ENCODE measurements around the gene PTOV1.

DNA sequence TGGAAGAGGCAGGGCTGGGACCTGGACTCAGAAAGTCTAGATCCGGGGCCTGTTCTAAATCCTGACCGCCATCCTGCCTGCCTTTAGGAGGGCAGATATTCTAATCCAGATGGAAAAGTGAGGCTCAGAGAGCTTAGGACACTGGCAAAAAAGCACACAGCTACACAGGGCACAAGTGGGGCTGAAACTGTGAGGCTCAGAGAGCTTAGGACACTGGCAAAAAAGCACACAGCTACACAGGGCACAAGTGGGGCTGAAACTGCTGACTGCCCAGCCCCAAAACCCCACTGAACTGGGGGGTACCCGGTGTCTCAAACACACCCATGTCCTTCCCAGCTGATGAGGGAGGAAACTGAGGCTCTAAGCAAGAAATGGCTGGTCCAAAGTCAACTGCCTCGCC lies 24.2 kb downstream of the PTOV1 start:
- TF ChIP-seq, protein P1, sequence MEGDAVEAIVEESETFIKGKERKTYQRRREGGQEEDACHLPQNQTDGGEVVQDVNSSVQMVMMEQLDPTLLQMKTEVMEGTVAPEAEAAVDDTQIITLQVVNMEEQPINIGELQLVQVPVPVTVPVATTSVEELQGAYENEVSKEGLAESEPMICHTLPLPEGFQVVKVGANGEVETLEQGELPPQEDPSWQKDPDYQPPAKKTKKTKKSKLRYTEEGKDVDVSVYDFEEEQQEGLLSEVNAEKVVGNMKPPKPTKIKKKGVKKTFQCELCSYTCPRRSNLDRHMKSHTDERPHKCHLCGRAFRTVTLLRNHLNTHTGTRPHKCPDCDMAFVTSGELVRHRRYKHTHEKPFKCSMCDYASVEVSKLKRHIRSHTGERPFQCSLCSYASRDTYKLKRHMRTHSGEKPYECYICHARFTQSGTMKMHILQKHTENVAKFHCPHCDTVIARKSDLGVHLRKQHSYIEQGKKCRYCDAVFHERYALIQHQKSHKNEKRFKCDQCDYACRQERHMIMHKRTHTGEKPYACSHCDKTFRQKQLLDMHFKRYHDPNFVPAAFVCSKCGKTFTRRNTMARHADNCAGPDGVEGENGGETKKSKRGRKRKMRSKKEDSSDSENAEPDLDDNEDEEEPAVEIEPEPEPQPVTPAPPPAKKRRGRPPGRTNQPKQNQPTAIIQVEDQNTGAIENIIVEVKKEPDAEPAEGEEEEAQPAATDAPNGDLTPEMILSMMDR (IDR thresholded peaks at IDR 0.05; ENCODE audit: poor library complexity): no peak
- TF ChIP-seq EZH2 (IDR thresholded peaks at IDR 0.05; ENCODE audit: borderline replicate concordance): no peak
